Activated CD4-positive, alpha-beta T cell treated with anti-CD3 and anti-CD28 coated beads, Interleukin-2, amount 50 U/mL, for 16 hours (primary cell): ENCODE data around the gene ADARB2.

Source experiments
- DNase-seq: peaks from one replicate; pipeline ENCODE4 v3.0.0-alpha.2; 2020

ADARB2 gene

DNA sequence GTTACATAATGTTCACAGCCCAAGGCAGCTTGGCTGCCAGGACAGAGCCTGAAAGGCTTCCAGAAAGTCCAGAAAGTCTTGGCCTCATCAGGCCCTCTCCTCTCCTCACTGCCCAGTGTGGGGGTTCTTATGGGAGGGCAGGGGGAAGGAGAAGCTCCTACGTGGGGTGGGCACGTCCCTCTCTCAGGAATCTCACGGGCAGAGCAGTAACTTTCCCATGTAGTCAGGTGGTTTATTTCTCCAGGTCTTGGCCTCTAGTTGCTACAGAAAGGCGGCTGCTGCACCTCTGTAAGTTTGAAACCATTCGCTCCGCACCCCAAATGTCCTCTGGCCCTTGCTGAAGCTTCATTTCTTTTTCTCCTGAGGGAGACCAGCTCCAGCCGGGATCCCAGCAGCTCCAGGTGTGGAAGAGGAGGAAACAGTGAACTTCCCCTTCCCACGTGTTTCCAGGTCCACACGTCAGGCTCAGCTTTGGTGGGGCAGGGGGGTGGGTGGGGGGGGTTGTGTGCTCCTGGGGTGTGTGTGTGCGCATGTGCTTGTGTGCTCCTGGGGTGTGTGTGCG lies 360.9 kb downstream of the ADARB2 start:
- DNase-seq = no peak

DNA sequence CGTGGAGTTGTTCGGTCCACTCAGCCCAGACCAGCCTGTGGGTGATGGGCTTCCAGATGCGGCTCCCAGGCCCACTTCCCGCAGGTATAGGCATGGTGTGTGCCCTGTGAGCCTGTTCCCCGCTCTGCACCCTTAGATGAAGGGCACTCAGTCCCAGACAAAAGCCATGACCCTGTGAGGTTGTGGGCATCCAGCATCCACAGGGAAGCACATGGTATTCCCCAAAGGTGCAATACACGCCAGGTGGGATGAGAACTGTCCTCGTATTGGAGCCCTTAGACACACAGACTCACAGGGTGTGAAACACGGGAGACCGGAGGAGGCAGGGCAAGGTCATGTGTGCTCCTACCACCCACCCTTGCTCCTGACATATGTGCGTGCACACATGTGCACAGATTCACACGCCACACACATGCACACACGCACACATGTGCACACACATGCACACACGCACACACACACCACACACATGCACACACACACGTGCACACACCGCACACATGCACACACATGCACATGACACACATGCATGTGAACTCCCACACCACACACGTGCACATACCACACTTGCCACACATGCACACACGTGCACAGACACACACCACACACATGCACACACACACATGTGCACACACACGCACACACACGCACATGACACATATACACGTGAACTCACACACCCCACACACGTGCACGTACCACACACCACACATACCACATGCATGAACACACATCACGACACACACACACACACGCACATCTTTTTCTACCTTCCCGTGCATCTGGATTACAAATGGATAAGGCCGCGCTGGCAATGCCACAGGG lies 361.8 kb downstream of the ADARB2 start:
- DNase-seq = no peak

DNA sequence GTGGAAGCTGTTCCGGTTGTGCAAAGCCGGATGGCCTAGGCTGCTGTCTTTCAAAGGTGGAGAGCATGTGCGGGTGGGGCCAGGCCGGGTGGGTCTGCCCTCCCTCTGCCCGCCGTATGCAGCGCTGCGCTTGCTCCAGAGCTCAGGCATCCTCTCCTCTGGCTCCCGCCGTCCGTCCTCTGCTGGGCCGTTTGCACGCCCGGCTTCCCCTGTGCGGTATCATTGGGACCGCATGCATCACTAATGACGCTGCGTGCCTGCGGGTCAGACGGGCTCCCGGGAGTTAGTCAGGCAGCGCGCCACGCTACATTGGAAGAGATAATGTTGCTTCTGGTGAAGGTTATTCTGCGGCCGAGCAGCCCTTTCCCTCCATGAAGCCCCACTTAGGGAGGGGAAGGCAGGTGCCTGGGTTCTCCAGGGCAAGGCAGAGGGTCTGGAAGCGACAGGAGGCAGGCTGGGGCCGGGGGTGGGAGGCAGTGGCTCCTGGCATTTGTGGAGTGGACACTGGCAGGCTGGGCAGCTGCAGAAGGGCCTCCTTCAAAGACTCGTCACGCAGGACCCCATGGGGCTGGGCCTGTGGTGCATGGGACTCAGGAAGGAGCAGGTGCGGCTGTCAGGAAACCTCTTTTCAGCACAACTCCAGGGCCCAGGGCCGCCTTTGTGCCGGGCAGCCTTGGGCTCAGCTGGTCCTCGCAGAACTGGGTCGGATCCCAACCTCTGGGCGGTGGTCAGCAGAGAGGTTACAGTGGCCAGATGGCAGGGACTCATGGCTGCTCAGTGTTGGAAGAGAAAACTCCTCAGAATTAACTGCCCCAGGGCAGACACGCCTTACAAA lies 362.6 kb downstream of the ADARB2 start:
- DNase-seq = no peak

DNA sequence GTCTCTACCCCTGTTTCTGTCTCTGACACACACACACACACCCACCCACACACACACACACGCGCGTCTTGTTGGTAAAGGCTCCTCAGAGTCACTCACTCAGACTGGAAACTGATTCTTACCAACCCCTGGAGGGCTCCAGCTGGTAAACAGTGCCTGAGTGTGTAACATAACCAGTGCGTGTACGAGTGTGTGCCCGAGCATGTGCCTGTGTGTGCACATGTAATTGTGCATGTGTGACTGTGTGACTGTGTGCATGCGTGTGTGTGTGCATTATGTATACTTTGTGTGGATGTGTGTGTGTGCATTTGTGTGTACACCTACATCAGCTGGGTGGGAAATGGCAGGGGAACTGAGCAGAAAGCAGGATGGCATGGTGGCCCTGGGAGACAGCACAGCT lies 364.0 kb downstream of the ADARB2 start:
- no peak for DNase-seq

DNA sequence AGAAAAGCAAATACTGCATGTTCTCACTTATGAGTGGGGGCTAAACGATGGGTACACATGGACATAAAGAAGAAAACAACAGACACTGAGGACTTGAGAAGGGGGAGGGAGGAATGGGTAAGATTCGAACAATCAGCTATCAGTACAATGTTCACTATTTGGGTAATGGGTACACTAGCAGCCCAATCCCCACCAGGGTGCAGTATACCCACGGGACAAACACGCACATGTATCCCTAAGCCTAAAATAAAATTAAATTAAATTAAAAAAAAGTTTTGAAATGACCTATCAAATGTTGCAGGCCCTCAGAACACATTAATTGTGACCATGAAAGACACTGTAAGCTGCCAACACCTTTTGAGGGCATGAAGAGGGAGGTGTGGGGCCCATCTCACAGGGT lies 365.1 kb downstream of the ADARB2 start:
- DNase-seq = no peak

DNA sequence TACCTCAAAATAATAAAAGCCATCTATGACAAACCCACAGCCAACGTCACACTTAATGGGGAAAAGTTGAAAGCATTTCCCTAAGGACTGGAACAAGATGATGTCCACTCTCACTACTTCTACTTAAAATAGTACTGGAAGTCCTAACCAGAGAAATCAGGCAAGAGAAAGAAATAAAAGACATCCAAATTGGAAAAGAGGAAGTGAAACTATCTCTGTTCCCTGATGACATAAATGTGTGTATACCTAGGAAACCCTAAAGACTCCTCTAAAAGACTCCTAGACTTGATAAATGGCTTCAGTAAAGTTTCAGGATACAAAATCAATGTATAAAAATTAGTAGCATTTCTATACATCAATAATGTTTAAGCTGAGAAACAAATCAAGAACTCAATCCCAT lies 367.0 kb downstream of the ADARB2 start:
- no peak for DNase-seq

DNA sequence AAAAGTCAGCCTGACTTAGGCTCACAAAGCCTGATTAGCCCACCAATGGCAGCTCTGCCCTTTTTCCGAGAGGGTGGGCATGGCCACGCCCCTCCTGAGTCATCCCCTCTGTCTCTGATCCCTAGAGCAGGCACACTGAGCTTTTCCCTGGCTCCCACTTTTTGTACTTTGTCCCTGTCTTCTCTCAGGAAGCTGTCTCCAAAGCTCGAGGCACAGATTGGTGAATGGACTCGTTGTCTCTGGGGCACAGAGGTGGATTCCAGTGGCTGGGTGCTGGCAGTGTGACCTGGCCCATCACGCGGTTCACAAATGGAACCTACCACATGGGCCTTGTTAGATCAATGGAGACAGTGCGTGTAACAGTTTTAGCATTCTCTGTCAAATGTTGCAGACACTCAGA lies 367.7 kb downstream of the ADARB2 start:
- DNase-seq = no peak

DNA sequence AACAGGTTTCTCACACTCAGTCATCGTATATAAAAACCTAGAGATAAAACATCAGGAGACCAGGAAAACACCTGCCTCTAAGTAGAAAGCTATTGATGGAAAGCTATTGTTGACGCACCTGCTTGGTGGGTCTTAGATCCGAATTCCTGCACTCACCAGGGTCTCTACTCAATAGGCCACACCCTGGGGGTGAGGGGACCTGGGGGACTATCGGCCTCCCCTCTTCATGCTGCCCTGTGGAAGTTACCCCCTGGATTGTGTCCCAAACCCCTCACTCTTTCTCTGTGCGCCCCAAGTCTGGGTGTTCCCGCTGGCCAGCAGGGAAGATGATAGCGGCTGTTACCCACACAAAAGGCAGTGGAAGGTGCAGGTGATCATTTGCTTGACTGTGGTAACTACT lies 368.1 kb downstream of the ADARB2 start:
- no peak for DNase-seq

DNA sequence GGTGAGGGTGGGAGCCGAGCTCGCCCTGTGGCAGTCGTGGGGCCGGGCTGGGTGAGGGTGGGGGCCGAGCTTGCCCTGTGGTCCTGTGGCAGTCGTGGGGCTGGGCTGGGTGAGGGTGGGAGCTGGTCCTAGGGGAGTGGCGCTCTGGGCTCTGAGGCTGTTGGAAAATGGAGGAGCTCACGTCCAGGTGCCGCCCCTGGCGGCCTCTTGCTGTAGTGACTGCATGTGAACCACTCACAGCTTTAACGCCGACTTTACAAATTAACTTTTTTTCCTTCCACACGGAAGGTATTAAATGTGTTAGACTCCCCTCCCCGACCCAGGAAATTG lies 368.5 kb downstream of the ADARB2 start:
- peak; percentile 24 for DNase-seq

DNA sequence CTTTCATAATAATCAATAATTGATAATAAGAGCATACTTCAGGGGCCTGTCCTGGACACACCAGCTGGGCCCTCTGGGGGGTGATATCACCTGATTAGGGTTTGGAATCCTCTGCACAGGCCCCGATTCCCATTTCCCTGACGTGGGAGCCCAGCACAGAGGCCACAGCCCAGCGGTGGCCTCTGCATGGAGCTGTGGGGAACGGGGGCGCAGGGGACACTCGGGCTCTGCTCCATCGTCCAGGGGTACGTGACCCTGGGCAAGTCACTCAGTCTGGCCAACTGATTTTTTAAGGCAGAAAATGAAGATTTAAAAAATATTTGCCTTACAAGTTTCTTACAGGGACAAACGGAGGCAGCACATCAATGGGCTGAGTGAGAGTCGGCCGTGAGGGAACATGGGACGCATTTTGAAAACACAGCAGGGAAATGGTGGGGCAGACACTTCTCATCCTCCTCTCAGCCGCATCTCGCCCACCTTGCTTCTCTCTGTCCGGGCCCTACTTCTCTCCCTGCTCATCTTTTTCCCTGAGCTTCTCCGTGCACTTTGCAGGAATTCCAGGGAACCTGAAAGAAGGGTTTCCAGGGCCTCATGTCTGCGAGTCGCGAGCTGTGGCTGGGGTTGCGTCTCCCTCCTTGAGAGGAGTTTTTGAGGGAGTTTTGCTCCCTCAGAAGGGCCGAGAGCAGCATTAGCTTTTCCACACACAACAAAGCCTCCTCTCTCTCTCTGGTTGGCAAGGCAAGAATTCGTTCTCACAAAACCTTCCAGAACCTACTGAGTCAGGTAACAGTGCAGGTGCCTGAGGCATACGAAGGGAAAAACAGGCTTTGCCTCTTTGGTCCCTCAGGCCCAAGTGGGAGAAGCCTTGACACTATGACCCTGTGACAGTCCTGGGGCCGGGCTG lies 369.1 kb downstream of the ADARB2 start:
- no peak for DNase-seq

DNA sequence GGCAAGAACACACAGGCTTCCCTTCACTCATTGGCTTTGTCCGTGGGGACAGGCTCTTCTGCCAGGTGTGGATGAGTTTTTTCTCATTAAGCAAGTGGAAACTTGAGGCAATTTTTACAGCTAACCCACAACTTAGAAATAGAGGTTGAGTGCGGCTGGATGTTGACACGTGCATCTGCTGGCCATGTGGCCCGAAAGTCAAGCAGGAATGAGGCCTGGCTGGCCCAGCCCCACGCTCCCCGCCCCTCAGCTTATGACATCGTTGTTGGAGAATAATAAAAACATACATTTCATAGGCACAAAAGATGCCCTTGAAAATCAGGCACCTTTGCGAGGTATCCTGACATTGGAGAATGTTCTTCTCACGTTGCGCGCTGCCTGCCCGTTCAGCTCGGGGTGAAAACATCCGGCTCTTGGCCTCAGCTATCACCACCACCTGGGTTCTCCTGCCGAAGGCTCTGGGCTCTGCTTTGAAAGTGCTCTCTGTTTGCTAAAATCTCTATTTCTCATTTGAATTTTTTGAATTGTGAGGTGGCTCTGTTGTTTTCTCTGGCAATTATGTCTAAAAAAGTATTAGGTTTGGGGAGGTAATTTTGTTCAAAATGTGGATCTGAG lies 370.4 kb downstream of the ADARB2 start:
- no peak for DNase-seq

DNA sequence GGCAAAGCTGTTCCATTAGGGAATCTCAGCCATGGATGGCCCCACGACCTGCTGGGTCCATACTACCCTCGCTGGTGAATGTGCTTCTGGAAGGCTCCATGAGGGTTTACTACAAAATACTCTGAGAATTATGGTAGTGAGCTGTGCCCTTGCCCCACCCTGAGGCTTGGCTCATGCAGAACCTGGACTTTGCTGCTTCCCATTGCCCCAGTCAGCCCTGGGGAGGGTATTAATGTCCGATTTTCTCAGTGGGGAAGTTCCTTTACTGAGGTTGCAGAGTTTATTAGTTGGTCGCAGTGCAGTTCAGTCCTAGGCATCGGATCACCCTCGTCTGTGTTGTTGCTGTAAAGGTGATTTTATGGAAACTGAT lies 371.0 kb downstream of the ADARB2 start:
- no peak for DNase-seq

DNA sequence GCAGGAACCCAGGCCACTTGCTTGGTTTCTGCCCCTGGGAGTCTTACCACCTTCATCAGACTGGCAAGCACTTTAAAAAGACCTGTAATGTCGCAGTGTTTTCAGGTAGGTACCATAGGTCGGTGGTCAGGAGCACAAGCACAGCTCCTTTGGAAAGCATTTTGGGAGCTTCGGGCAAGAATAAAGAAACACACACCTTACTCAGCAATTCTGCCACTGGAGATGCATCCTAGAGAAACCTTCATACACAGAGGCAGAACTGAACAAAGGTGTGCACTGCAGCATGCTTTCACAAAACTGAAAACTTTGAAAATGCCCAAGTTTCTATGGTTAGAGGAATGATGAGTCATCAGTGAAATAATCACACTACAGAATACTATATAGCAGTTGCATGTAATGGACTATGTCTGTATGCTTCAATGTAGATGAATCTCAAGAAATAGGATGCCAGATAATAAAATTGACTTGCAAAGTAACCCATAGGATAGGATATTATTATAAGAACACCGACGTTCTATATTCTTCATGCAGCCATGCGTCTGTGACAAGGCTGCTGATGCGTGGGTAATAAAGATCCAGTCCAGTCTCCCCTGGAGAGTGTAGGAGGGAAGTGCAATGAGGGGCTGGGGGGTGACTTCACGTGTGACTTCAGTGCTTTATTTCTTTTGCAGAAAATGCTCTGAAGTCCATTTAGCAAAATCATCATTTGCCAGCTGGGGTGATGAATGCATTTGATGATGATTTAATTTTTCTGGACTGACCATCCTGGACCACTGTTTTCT lies 371.6 kb downstream of the ADARB2 start:
- no peak for DNase-seq

DNA sequence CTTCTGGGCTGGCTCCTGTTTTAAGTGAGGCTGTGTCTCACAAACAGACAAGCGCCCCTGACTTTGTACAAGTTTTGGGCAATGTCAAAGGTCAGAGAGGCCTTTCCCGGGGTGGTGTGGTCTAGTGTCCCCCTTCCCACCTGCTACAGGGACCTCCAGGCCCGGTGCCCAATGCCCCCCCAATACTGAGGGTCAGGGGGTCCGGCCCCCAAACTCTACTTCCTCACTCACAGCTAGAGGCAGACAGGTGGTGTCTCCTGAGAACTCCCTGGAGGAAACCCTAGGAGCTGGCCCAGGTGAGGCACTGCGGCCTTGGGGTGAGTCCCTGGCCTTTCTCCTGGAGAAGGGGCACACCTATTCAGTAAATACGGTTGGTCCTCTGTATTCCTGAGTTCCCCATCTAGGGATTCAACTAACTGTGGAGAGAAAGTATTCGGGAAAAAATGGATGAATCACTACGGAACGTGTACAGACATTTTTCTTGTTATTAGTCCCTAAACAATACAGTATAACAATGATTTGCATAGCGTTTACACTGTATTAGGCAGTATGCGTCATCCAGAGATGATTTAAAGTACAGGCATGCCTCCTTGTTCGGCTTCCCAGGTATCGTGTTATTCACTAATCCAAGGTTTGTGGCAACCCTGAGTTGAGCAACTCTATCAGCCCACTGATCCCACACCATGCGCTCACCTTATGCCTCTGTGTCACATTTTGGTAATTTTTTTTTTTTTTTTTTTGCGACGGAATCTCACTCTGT lies 373.0 kb downstream of the ADARB2 start:
- DNase-seq = no peak

DNA sequence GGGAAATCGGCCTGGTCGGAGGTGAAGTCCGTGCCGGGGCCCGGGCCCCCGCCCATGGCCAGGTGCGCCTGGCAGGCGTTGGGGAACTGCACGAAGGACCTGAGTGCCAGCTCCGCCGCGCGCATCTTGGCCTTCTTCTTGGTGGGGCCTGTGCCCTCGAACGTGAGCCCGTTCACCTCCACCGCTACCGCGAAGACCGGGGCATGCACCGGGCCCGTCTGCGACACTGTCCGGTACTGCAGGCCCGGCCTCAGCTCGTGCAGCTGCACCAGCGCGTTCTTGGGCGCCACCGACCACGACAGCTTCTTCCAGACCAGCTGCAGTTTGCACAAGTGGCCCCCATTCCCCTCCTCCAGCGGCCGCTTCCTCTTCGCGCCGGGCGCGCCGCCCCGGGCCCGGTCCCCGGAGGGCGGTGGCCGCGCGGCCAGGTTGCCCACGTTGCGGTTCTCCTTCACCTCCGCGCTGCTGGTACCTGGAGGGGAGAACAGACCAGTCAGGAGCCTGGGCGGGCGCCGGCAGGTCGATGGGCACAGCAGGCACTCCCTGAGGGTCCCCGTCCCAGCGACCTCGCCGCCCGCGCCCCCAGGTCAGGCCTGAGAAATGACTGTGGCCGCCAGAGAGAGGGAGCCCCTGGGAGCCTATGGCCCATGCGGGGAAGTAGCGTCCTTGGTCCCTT lies 373.7 kb downstream of the ADARB2 start:
- DNase-seq = no peak

DNA sequence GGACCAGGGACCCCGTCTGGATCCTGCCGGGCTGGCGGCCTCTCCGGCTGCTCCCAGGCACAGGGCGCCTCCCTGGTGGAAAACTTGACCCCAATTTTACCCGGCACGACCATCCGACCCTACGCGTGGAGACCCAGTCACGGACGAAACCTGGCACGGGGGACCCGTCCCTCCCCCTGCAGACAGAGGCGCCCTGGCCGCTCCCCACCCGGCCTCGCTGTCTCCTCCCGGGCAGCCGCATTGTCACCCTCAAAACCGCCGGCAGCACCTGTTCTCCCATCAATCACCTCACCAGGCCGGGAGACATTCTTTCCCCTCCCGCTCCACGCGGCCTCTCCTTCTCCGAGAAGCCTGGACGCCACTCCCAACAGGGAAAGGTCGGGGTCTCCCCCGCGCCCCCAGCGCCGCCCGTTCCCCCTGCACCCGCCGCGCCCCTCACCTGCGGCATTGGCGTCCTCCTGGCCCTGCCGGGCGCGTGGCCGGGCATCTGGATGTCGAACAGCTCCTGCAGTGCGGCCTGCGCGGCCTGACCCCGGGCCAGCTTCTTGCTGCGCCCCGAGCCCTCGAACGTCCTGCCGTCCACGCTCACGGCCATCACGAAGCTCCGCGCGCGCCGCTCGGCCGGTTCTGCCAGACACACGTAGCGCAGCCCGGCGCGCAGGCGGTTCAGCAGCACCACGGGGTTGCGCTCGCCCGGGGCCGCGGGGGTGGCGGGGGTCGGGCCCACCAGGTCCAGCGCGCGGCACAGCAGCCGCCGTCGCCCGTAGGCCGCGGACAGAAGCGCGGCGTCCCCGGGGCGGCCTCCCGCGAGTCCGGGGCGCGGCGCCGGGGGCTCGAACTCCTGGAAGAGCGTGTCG lies 374.5 kb downstream of the ADARB2 start:
- no peak for DNase-seq

DNA sequence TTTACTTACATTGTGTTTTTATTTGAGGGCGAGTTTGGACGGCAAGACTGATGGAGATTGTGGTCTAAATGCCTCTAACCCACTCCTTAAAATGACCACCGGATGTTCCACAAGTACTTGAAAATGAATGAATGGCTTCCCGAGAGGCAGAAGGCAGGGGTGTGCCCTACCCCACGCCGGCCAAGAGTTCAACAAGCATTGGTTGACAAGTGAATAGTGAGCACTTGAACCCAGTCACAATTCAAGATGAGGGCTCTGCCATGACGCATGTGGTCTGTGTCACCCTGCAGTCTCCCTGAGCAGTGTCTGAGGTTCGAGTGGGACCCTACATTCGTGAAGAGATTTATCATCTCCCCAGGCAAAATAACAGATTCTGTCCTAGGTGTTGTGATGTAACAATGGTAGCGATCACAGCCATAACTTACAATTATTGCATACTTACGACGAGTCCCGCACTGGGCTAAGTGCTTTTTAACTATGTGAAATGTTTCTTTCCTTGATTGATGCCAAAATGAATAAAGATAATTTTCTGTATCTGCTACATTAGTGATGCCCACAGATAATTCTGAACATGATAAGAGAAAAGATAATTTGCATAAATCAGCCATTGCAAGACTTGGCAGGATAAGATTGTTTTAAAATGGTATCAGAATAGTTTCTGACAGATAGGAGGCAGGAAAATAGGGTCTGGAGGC lies 375.8 kb downstream of the ADARB2 start:
- DNase-seq = no peak

DNA sequence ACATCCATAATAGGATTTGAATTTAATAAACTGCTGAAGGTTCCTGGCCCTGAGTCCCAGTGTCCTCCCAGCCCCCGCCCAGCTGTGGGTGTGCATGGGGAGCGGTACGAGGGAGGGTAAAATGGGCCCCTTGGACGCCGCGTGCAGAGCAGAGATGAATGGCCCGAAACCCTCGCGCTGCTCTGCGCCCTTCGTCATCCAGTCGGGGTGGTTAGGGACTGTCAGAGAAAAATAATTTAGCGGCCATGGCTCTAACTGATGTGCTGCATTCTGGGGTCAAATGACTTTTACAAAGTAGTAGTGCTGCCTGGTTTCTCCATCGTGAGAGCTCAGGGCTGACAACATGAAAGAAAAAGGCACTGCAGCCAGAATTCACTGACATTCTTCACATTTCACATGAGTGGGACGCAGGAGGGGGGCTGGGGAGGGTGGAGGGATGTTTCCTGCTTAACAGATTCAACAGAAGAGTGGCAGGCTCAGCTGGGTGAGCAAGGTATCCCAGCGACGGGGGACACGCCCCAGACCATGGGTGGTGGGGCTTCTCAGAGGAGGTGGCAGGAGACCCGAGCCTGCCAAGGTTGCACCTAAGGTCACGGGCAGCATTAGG lies 376.7 kb downstream of the ADARB2 start:
- no peak for DNase-seq
